H1 (cell line): ENCODE results near the gene AP3M1. TPM values are rescaled to one million over a fixed set of nuclear protein-coding genes. Genes with fewer than 3 reads are reported as not detected.

Experiments
- CTCF ChIA-PET: fragments of 300-600 bp; sonication (Branson Sonifier 250); formaldehyde crosslinking; loops from one replicate; lab custom pipeline; 2021; ENCODE audit not compliant: partially characterized antibody; lab: Charles Lee
- POLR2A ChIA-PET: fragments of 300-600 bp; sonication (Branson Sonifier 250); formaldehyde crosslinking; loops from one replicate; lab custom pipeline; 2021; ENCODE audit warnings: inconsistent platforms; ENCODE audit not compliant: partially characterized antibody; lab: Charles Lee
- DNase-seq, 2 experiments: peaks; one replicate each; pipeline versions ENCODE4 v3.0.0 to v3.0.0-alpha.2; 2010 to 2022; ENCODE audit warnings: low spot score in 2 of 2, low read depth in 1 of 2, mixed read lengths in 1 of 2
- FAIRE-seq: peaks from 2 replicates; lab custom pipeline; 2011; peaks lifted over from hg19 to GRCh38; lab: Jason Lieb, UNC
- H2AFZ ChIP-seq: 2 replicates; pipeline ENCODE4 v1.8.1; 2012; ENCODE audit warnings: low read length, inconsistent platforms
- H2AK5ac ChIP-seq: 2 replicates; pipeline ENCODE4 v1.6.1; 2013; ENCODE audit warnings: low read depth, low read length
- H2BK120ac ChIP-seq: replicated peaks from 2 replicates; pipeline ENCODE3; 2013; ENCODE audit warnings: low read depth, low read length, inconsistent platforms
- H2BK12ac ChIP-seq: 2 replicates; pipeline ENCODE4 v1.6.1; 2013; ENCODE audit warnings: low read depth, low read length
- H2BK15ac ChIP-seq: 2 replicates; pipeline ENCODE4 v1.6.1; 2013; ENCODE audit warnings: low read length
- H2BK20ac ChIP-seq: 2 replicates; pipeline ENCODE4 v1.6.1; 2013; ENCODE audit warnings: low read length
- H2BK5ac ChIP-seq: 2 replicates; pipeline ENCODE4 v1.6.1; 2013; ENCODE audit warnings: low read depth, low read length
- H3K14ac ChIP-seq: 2 replicates; pipeline ENCODE4 v1.6.1; 2013; ENCODE audit warnings: inconsistent platforms; ENCODE audit not compliant: insufficient read length
- H3K18ac ChIP-seq: 2 replicates; pipeline ENCODE4 v1.6.1; 2013; ENCODE audit warnings: low read length; ENCODE audit errors: extremely low read depth
- H3K23ac ChIP-seq: 2 replicates; pipeline ENCODE4 v1.6.1; 2013; ENCODE audit warnings: inconsistent platforms; ENCODE audit not compliant: insufficient read length
- H3K23me2 ChIP-seq: 2 replicates; pipeline ENCODE4 v1.6.1; 2013; ENCODE audit warnings: low read depth, low read length
- H3K27ac ChIP-seq: 2 replicates; pipeline ENCODE4 v1.6.1; 2011; ENCODE audit warnings: low read depth, low read length, inconsistent platforms
- H3K27me3 ChIP-seq, 4 experiments: replicated peaks in 1 of 4; 1 replicate in 1 of 4; 2 replicates in 3 of 4; pipeline versions ENCODE4 v1.6.1 to v1.8.1; 2011 to 2013; ENCODE audit warnings: low read length in 3 of 4, mild to moderate bottlenecking in 3 of 4, inconsistent platforms in 2 of 4, mixed read lengths in 2 of 4, moderate library complexity in 1 of 4; ENCODE audit not compliant: control insufficient read depth in 3 of 4, insufficient read depth in 3 of 4; ENCODE audit errors: extremely low read depth in 1 of 4
- H3K36me3 ChIP-seq, 4 experiments: 2 replicates each; pipeline versions ENCODE4 v1.6.1 to v1.8.1; 2011 to 2013; ENCODE audit warnings: mild to moderate bottlenecking in 4 of 4, low read length in 3 of 4, moderate library complexity in 2 of 4, control low read depth in 1 of 4, inconsistent platforms in 1 of 4; ENCODE audit not compliant: insufficient read depth in 4 of 4, control insufficient read depth in 2 of 4
- H3K4ac ChIP-seq: replicated peaks from 2 replicates; pipeline ENCODE3; 2013; ENCODE audit warnings: low read length, low read depth, mixed read lengths, inconsistent platforms; ENCODE audit not compliant: insufficient read length
- H3K4me1 ChIP-seq, 4 experiments: replicated peaks in 1 of 4; 1 replicate in 1 of 4; 2 replicates in 3 of 4; pipeline versions ENCODE4 v1.6.1 to v1.8.1; 2011 to 2013; ENCODE audit warnings: low read length in 3 of 4, inconsistent platforms in 2 of 4, mixed read lengths in 1 of 4; ENCODE audit not compliant: insufficient read depth in 4 of 4, control insufficient read depth in 3 of 4
- H3K4me2 ChIP-seq, 2 experiments: 2 replicates each; pipeline versions ENCODE4 v1.6.1 to v1.8.1; 2011 to 2013; ENCODE audit warnings: low read depth in 2 of 2, low read length in 2 of 2, control low read depth in 1 of 2, inconsistent platforms in 1 of 2, mild to moderate bottlenecking in 1 of 2; ENCODE audit not compliant: insufficient read depth in 1 of 2
- H3K4me3 ChIP-seq, 4 experiments: fragments of 200-600, 300-600 bp in 1 of 4; sonication (generic), shearing (Covaris generic), sonication (Bioruptor Twin) in 1 of 4; 2 replicates each; pipeline versions ENCODE4 v1.5.1 to v1.8.1; 2011 to 2016; ENCODE audit warnings: low read length in 4 of 4, low read depth in 3 of 4, control low read depth in 2 of 4, inconsistent platforms in 2 of 4, mild to moderate bottlenecking in 2 of 4, mixed read lengths in 1 of 4, moderate library complexity in 1 of 4; ENCODE audit not compliant: insufficient read depth in 2 of 4; ENCODE audit errors: extremely low read depth in 1 of 4
- H3K56ac ChIP-seq: replicated peaks from 2 replicates; pipeline ENCODE3; 2013; ENCODE audit warnings: low read depth, mild to moderate bottlenecking, mixed read lengths, low read length, inconsistent platforms; ENCODE audit not compliant: insufficient read length
- H3K79me1 ChIP-seq: 2 replicates; pipeline ENCODE4 v1.6.1; 2013; ENCODE audit warnings: low read depth, low read length, control low read depth
- H3K79me2 ChIP-seq, 2 experiments: 2 replicates each; pipeline versions ENCODE4 v1.6.1 to v1.8.1; 2012 to 2013; ENCODE audit warnings: low read length in 2 of 2, mild to moderate bottlenecking in 2 of 2, inconsistent platforms in 1 of 2; ENCODE audit not compliant: insufficient read depth in 2 of 2, control insufficient read depth in 1 of 2
- H3K9ac ChIP-seq, 4 experiments: replicated peaks in 1 of 4; 1 replicate in 1 of 4; 2 replicates in 3 of 4; pipeline versions ENCODE4 v1.6.1 to v1.8.1; 2011 to 2013; ENCODE audit warnings: low read depth in 3 of 4, low read length in 3 of 4, control low read depth in 2 of 4, mild to moderate bottlenecking in 2 of 4, moderate library complexity in 2 of 4, inconsistent platforms in 1 of 4; ENCODE audit errors: extremely low read depth in 1 of 4
- H3K9me3 ChIP-seq, 2 experiments: 2 replicates each; pipeline versions ENCODE4 v1.6.1 to v1.8.1; 2012 to 2013; ENCODE audit warnings: mild to moderate bottlenecking in 2 of 2, moderate library complexity in 2 of 2, control low read depth in 1 of 2, inconsistent platforms in 1 of 2, low read depth in 1 of 2, low read length in 1 of 2, mixed read lengths in 1 of 2; ENCODE audit not compliant: insufficient read depth in 2 of 2
- H4K20me1 ChIP-seq, 2 experiments: replicated peaks in 1 of 2; 2 replicates each; pipeline versions ENCODE3 to v1.8.1; 2011 to 2013; ENCODE audit warnings: inconsistent platforms in 2 of 2, low read length in 2 of 2, mild to moderate bottlenecking in 1 of 2; ENCODE audit not compliant: insufficient read depth in 2 of 2, control insufficient read depth in 1 of 2
- H4K5ac ChIP-seq: 2 replicates; pipeline ENCODE4 v1.6.1; 2013; ENCODE audit warnings: low read length, low read depth, mixed read lengths, inconsistent platforms; ENCODE audit not compliant: insufficient read length
- H4K8ac ChIP-seq: 2 replicates; pipeline ENCODE4 v1.8.0; 2013; ENCODE audit warnings: mild to moderate bottlenecking, moderate library complexity, low read length, inconsistent platforms; ENCODE audit not compliant: insufficient read depth; ENCODE audit errors: extremely low read depth
- H4K91ac ChIP-seq: replicated peaks from 2 replicates; pipeline ENCODE3; 2013; ENCODE audit warnings: low read length, mixed read lengths, inconsistent platforms; ENCODE audit not compliant: insufficient read length
- BACH1 ChIP-seq: IDR thresholded peaks from 2 replicates; pipeline ENCODE4 v1.6.1; 2012; ENCODE audit warnings: low read length, improper control_type of control experiment
- BCL11A ChIP-seq, 2 experiments: IDR thresholded peaks; one replicate each; pipeline ENCODE4 v1.6.1; 2011; ENCODE audit warnings: low read depth in 2 of 2, low read length in 2 of 2, mild to moderate bottlenecking in 2 of 2
- CEBPB ChIP-seq: IDR thresholded peaks from 2 replicates; pipeline ENCODE4 v1.6.1; 2012; ENCODE audit warnings: low read depth, low read length
- CTBP2 ChIP-seq: IDR thresholded peaks from 2 replicates; pipeline ENCODE4 v1.7.0; 2011; ENCODE audit warnings: borderline replicate concordance, mild to moderate bottlenecking, moderate library complexity, mixed read lengths, low read length; ENCODE audit not compliant: insufficient read depth, insufficient read length
- FOSL1 ChIP-seq: IDR thresholded peaks from 2 replicates; pipeline ENCODE4 v1.6.1; 2011; ENCODE audit warnings: mild to moderate bottlenecking, low read depth, low read length, moderate library complexity; ENCODE audit not compliant: insufficient read depth
- HDAC6 ChIP-seq: IDR thresholded peaks from one replicate; pipeline ENCODE4 v1.7.1; 2012; ENCODE audit warnings: low read depth, mild to moderate bottlenecking, inconsistent platforms, low read length, moderate library complexity
- MAFK ChIP-seq: IDR thresholded peaks from 2 replicates; pipeline ENCODE4 v1.6.1; 2012; ENCODE audit warnings: low read depth, mild to moderate bottlenecking, improper control_type of control experiment, low read length
- MAX ChIP-seq: IDR thresholded peaks from 2 replicates; pipeline ENCODE4 v1.6.1; 2012; ENCODE audit warnings: inconsistent platforms
- RNF2 ChIP-seq: fragments of 200-900, 300-1000 bp; sonication (generic); IDR thresholded peaks from 2 replicates; pipeline ENCODE4 v1.7.1; 2016; ENCODE audit warnings: borderline replicate concordance, low read depth, mild to moderate bottlenecking, antibody characterized with exemption, low read length; ENCODE audit not compliant: poor library complexity, severe bottlenecking; ENCODE audit errors: missing control alignments
- SIRT6 ChIP-seq: IDR thresholded peaks from one replicate; pipeline ENCODE4 v1.7.1; 2012; ENCODE audit warnings: low read length, inconsistent platforms
- WGBS, 2 experiments: shearing (Covaris generic) in 1 of 2; methylation state at CpG; one replicate each; pipeline versions ENCODE4 v1.1.6 to v1.1.7; 2013 to 2015; ENCODE audit warnings: low lambda C conversion rate in 2 of 2, mixed read lengths in 2 of 2, inconsistent platforms in 1 of 2, low coverage in 1 of 2, missing lambda C conversion rate in 1 of 2; ENCODE audit not compliant: insufficient replicate concordance in 2 of 2, insufficient coverage in 1 of 2, insufficient read length in 1 of 2; ENCODE audit errors: extremely low coverage in 1 of 2, missing lambda C conversion rate in 1 of 2; 5-methylcytosine and 5-hydroxymethylcytosine counted together
- polyA plus RNA-seq, 7 experiments: library from polyadenylated mRNA; depleted of rRNA in 3 of 7; stranded (reverse) in 5 of 7; unstranded in 2 of 7; fragments of >200 nt in 5 of 7; fragments of 200-250 nt in 2 of 7; gene quantifications; 1 replicate in 5 of 7; 2 replicates in 1 of 7; 4 replicates in 1 of 7; pipeline versions ENCODE4 v1.2.1 to v1.2.3, GENCODE V29; 2011 to 2013; ENCODE audit warnings: missing spikeins in 2 of 7, mixed read lengths in 2 of 7
- total RNA-seq: library from RNA; stranded (reverse); fragmentation: NEBNext Ultra II Directional; extraction: Animal tissue kit (Norgen Biotek cat#: 25700); gene quantifications from 2 replicates; pipeline ENCODE4 v1.2.1, GENCODE V29; 2021

The AP3M1 gene
- total and polyA plus RNA-seq, 2 of the 8 experiments (the other 6 are each of a cell fraction or from before 2014, with no cell fraction given) = 23.9 to 38.9 TPM

GRCh38 chr10:74096777-74097176 lies 53.9 kb downstream of the AP3M1 start:
- no peak overlapping the region for H4K8ac ChIP-seq
- FAIRE-seq = no peak
- peaks cover 48 to 88% (median 81%) of the 10 kb centered on the region in 4 experiments for H3K36me3 ChIP-seq
- CTCF ChIA-PET = interaction anchor here (0.6 to 2.2 kb wide), 4 partner anchors 12 to 218 kb away, joined by 3 to 9 read pairs (median 3); no protein-coding TSS in a partner anchor
- H2AK5ac ChIP-seq = no peak overlapping the region
- H2AFZ ChIP-seq = no peak overlapping the region
- H3K4me2 ChIP-seq = no peak overlapping the region
- POLR2A ChIA-PET = interaction anchor here (2.7 to 4.1 kb wide), 2 partner anchors 10 to 15 kb away, joined by 6 to 11 read pairs; no protein-coding TSS in a partner anchor
- no peak for TF ChIP-seq MAFK
- TF ChIP-seq BACH1 = no peak
- no peak for TF ChIP-seq HDAC6
- no peak for TF ChIP-seq SIRT6
- TF ChIP-seq FOSL1 = no peak
- no peak for TF ChIP-seq MAX
- TF ChIP-seq RNF2 = no peak
- no peak for TF ChIP-seq CTBP2
- TF ChIP-seq BCL11A (IDR thresholded peaks at IDR 0.05; ENCODE audit: low read depth in 2 of 2, low read length in 2 of 2) = no peak
- TF ChIP-seq CEBPB = no peak
- no peak overlapping the region for H3K4ac ChIP-seq
- no peak overlapping the region for H2BK20ac ChIP-seq
- no peak overlapping the region for H3K23ac ChIP-seq
- H4K91ac ChIP-seq = no peak overlapping the region
- H2BK15ac ChIP-seq = no peak overlapping the region
- 94% methylated on average over 2 of the region's 2 CpGs; no CpG with 5 or more reads in 1 of the 2 experiments for WGBS, 2 experiments
- H3K18ac ChIP-seq = no peak overlapping the region
- no peaks in the 10 kb centered on the region for H3K23me2 ChIP-seq
- no peak overlapping the region for H3K14ac ChIP-seq
- no peak overlapping the region for H3K9ac ChIP-seq
- no peaks in the 10 kb centered on the region for H3K79me2 ChIP-seq
- no peak overlapping the region for H2BK12ac ChIP-seq
- H3K4me1 ChIP-seq = no peaks in the 10 kb centered on the region
- no peak overlapping the region for H3K27ac ChIP-seq
- peaks cover 0 to 2% of the 10 kb centered on the region in 2 experiments for H4K20me1 ChIP-seq
- H4K5ac ChIP-seq = no peak overlapping the region
- H2BK5ac ChIP-seq = no peak overlapping the region
- H3K79me1 ChIP-seq = no peaks in the 10 kb centered on the region
- no peak for DNase-seq
- no peak overlapping the region for H2BK120ac ChIP-seq
- no peak overlapping the region for H3K4me3 ChIP-seq
- no peak overlapping the region for H3K56ac ChIP-seq
- no peaks in the 10 kb centered on the region for H3K27me3 ChIP-seq
- no peaks in the 10 kb centered on the region for H3K9me3 ChIP-seq
